ENCODE data around the gene RASA3. TPM values are rescaled to one million over a fixed set of nuclear protein-coding genes. Genes with fewer than 3 reads are reported as not detected.

RASA3 gene
- total and polyA plus RNA-seq, 10 of the 15 experiments (the other 5 are each of a cell fraction or from before 2014, with no cell fraction given): 0.79 to 33.9 (median 17.6) TPM

- no peak overlapping the region for H2AFZ ChIP-seq (ENCODE audit: control insufficient read depth, low read depth, low read length)
- RAD21 ChIA-PET (ENCODE audit: unreplicated experiment): no interaction called here
- no peak for FAIRE-seq
- H3K79me2 ChIP-seq (ENCODE audit: control insufficient read depth, insufficient read depth, low read length): no peaks in the 10 kb centered on the region
- peaks cover 0 to 3% of the 10 kb centered on the region in 2 experiments; a peak in 1 of 4 replicates for H3K27me3 ChIP-seq (replicated peaks in 1 of 2; ENCODE audit: control insufficient read depth in 2 of 2, insufficient read depth in 2 of 2, low read length in 1 of 2)
- SMC1A ChIA-PET (ENCODE audit: uncharacterized antibody, unreplicated experiment): interaction anchor here (1.3 to 2.7 kb wide), 3 partner anchors 34 to 74 kb away, joined by 3 to 8 read pairs (median 5); no protein-coding TSS in a partner anchor
- no peaks in the 10 kb centered on the region for H3K36me3 ChIP-seq (ENCODE audit: control insufficient read depth in 2 of 2, insufficient read depth in 2 of 2, low read length in 1 of 2)
- no peaks in the 10 kb centered on the region for H3K9me3 ChIP-seq (replicated peaks; ENCODE audit: control insufficient read depth, insufficient read depth, low read length)
- H4K20me1 ChIP-seq (ENCODE audit: control insufficient read depth, insufficient read depth): no peaks in the 10 kb centered on the region
- no peak overlapping the region for H3K4me2 ChIP-seq (ENCODE audit: control insufficient read depth, insufficient read depth)
- BruUV-seq (replicated peaks): no TSS peak
- CTCF ChIA-PET: no interaction called here
- no peak for ATAC-seq
- H3K9ac ChIP-seq (ENCODE audit: control insufficient read depth, insufficient read depth, low read length): no peak overlapping the region
- TF ChIP-seq PAX8 (IDR thresholded peaks at IDR 0.05): no peak
- no peak overlapping the region for H3K4me3 ChIP-seq
- H3K27ac ChIP-seq (ENCODE audit: control insufficient read depth, insufficient read depth): no peak overlapping the region
- POLR2A ChIA-PET: no interaction called here
- no peak for DNase-seq (ENCODE audit: low read depth, low spot score)
- peaks cover 14% of the 10 kb centered on the region for H3K4me1 ChIP-seq (ENCODE audit: control insufficient read depth, insufficient read depth, low read length)
- WGBS (ENCODE audit: insufficient coverage, insufficient replicate concordance, low lambda C conversion rate, missing lambda C conversion rate): 64% methylated on average over 7 of the region's 7 CpGs
- in situ Hi-C loops (cut with MboI) (no loop called here), intact Hi-C loops (cut with micrococcal nuclease; ENCODE audit: unreplicated experiment) (no loop called here)
These were observed 19.8 kb upstream of the RASA3 start for GRCh38 chr13:114152285-114152645.

GRCh38 chr13:114151565-114152284 lies 19.3 kb upstream of the RASA3 start:
- intact Hi-C loops (cut with micrococcal nuclease; ENCODE audit: unreplicated experiment): no loop called here

More at GRCh38 chr13:114151565-114152284, 19.3 kb upstream of the RASA3 start:
- in situ Hi-C loops (cut with MboI): no loop called here
- H3K4me2 ChIP-seq (ENCODE audit: control insufficient read depth, insufficient read depth): no peak overlapping the region
- FAIRE-seq: no peak
- WGBS (ENCODE audit: insufficient coverage, insufficient replicate concordance, low lambda C conversion rate, missing lambda C conversion rate): 61% methylated on average over 28 of the region's 28 CpGs
- peaks cover 0 to 3% of the 10 kb centered on the region in 2 experiments; a peak in 1 of 4 replicates for H3K27me3 ChIP-seq (replicated peaks in 1 of 2; ENCODE audit: control insufficient read depth in 2 of 2, insufficient read depth in 2 of 2, low read length in 1 of 2)
- no peaks in the 10 kb centered on the region for H3K9me3 ChIP-seq (replicated peaks; ENCODE audit: control insufficient read depth, insufficient read depth, low read length)
- no peak for ATAC-seq
- no peak overlapping the region for H3K4me3 ChIP-seq
- RAD21 ChIA-PET (ENCODE audit: unreplicated experiment): no interaction called here
- no peak overlapping the region for H2AFZ ChIP-seq (ENCODE audit: control insufficient read depth, low read depth, low read length)
- no TSS peak for BruUV-seq (replicated peaks)
- H3K36me3 ChIP-seq (ENCODE audit: control insufficient read depth in 2 of 2, insufficient read depth in 2 of 2, low read length in 1 of 2): no peaks in the 10 kb centered on the region
- TF ChIP-seq WRNIP1 (IDR thresholded peaks at IDR 0.05; ENCODE audit: borderline replicate concordance, low read depth, low read length) (no peak), PAX8 (IDR thresholded peaks at IDR 0.05) (no peak), ZNF592 (IDR thresholded peaks at IDR 0.05) (no peak), BACH1 (IDR thresholded peaks at IDR 0.05; ENCODE audit: borderline replicate concordance) (no peak), ESRRA (IDR thresholded peaks at IDR 0.05; ENCODE audit: low read length) (no peak), CREM (IDR thresholded peaks at IDR 0.05; ENCODE audit: low read depth) (no peak), YBX1 (IDR thresholded peaks at IDR 0.05) (no peak)
- TF ChIP-seq, protein P1, sequence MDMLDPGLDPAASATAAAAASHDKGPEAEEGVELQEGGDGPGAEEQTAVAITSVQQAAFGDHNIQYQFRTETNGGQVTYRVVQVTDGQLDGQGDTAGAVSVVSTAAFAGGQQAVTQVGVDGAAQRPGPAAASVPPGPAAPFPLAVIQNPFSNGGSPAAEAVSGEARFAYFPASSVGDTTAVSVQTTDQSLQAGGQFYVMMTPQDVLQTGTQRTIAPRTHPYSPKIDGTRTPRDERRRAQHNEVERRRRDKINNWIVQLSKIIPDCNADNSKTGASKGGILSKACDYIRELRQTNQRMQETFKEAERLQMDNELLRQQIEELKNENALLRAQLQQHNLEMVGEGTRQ (IDR thresholded peaks at IDR 0.05; ENCODE audit: borderline replicate concordance, low read depth, low read length): no peak
- POLR2A ChIA-PET: no interaction called here
- H4K20me1 ChIP-seq (ENCODE audit: control insufficient read depth, insufficient read depth): no peaks in the 10 kb centered on the region
- H3K9ac ChIP-seq (ENCODE audit: control insufficient read depth, insufficient read depth, low read length): no peak overlapping the region
- SMC1A ChIA-PET (ENCODE audit: uncharacterized antibody, unreplicated experiment): interaction anchor here (1.1 to 2.7 kb wide), 4 partner anchors 26 to 74 kb away, joined by 3 to 8 read pairs (median 4); no protein-coding TSS in a partner anchor
- CTCF ChIA-PET: no interaction called here
- H3K4me1 ChIP-seq (ENCODE audit: control insufficient read depth, insufficient read depth, low read length): peaks cover 18% of the 10 kb centered on the region
- no peak overlapping the region for H3K27ac ChIP-seq (ENCODE audit: control insufficient read depth, insufficient read depth)
- no peaks in the 10 kb centered on the region for H3K79me2 ChIP-seq (ENCODE audit: control insufficient read depth, insufficient read depth, low read length)
- no peak for DNase-seq (ENCODE audit: low read depth, low spot score)

All from GM12878 (cell line).